ENCODE data around the gene PLCB1. TPM values are rescaled to one million over a fixed set of nuclear protein-coding genes. Genes with fewer than 3 reads are reported as not detected.

Gene PLCB1
- total and polyA plus RNA-seq, 2 of the 4 experiments (the other 2 are of a cell fraction) = 5.6 to 16.1 TPM

GRCh38 chr20:8246716-8247115 is 114.7 kb downstream of the PLCB1 start:
- H3K36me3 ChIP-seq (ENCODE audit: control insufficient read depth, insufficient read depth, low read length) = no peaks in the 10 kb centered on the region
- peaks cover 6% of the 10 kb centered on the region for H3K4me1 ChIP-seq (ENCODE audit: control insufficient read depth, insufficient read depth, low read length)
- no peak overlapping the region for H2AK9ac ChIP-seq (replicated peaks; ENCODE audit: low read depth, low read length, poor library complexity)
- H2BK5ac ChIP-seq (ENCODE audit: low read depth, low read length, poor library complexity, severe bottlenecking) = no peak overlapping the region
- H3K79me1 ChIP-seq (ENCODE audit: low read depth in 1 of 2, low read length in 2 of 2) = peaks cover 6 to 34% of the 10 kb centered on the region in 2 experiments; a peak in 2 of 4 replicates
- H4K8ac ChIP-seq (ENCODE audit: low read depth in 2 of 2, low read length in 2 of 2) = no peak overlapping the region
- H3K23ac ChIP-seq (ENCODE audit: low read depth, low read length) = no peak overlapping the region
- WGBS, 2 experiments (ENCODE audit: extremely low coverage in 2 of 2, insufficient read length in 1 of 2) = no CpG with 5 or more reads among the region's 1 CpG
- intact Hi-C loops (cut with micrococcal nuclease) = no loop called here
- DNase-seq (no peak), ATAC-seq (ENCODE audit: low read depth) (no peak)
- no peak for TF ChIP-seq BHLHE40 (IDR thresholded peaks at IDR 0.05; ENCODE audit: low read depth, low read length)
- no peak for TF ChIP-seq RAD21 (IDR thresholded peaks at IDR 0.05; ENCODE audit: low read length)
- no peak for TF ChIP-seq MAFK (IDR thresholded peaks at IDR 0.05; ENCODE audit: low read depth, low read length)
- TF ChIP-seq POLR2A (IDR thresholded peaks at IDR 0.05; ENCODE audit: low read depth, low read length) = no peak
- TF ChIP-seq CHD1 (IDR thresholded peaks at IDR 0.05; ENCODE audit: low read depth, low read length) = no peak
- no peak for TF ChIP-seq ELK1 (IDR thresholded peaks at IDR 0.05; ENCODE audit: borderline replicate concordance, low read depth, low read length)
- TF ChIP-seq, protein P1, sequence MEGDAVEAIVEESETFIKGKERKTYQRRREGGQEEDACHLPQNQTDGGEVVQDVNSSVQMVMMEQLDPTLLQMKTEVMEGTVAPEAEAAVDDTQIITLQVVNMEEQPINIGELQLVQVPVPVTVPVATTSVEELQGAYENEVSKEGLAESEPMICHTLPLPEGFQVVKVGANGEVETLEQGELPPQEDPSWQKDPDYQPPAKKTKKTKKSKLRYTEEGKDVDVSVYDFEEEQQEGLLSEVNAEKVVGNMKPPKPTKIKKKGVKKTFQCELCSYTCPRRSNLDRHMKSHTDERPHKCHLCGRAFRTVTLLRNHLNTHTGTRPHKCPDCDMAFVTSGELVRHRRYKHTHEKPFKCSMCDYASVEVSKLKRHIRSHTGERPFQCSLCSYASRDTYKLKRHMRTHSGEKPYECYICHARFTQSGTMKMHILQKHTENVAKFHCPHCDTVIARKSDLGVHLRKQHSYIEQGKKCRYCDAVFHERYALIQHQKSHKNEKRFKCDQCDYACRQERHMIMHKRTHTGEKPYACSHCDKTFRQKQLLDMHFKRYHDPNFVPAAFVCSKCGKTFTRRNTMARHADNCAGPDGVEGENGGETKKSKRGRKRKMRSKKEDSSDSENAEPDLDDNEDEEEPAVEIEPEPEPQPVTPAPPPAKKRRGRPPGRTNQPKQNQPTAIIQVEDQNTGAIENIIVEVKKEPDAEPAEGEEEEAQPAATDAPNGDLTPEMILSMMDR (conservative IDR thresholded peaks at IDR 0.05; ENCODE audit: low read depth, low read length) = no peak
- TF ChIP-seq FOS (IDR thresholded peaks at IDR 0.05; ENCODE audit: low read depth, low read length) = no peak
- no peak for TF ChIP-seq SMC3 (IDR thresholded peaks at IDR 0.05; ENCODE audit: low read depth, low read length)
- TF ChIP-seq USF2 (IDR thresholded peaks at IDR 0.05; ENCODE audit: low read depth, low read length) = no peak
- no peak for TF ChIP-seq NFE2L2 (IDR thresholded peaks at IDR 0.05; ENCODE audit: low read depth, low read length)
- TF ChIP-seq CEBPB (IDR thresholded peaks at IDR 0.05; ENCODE audit: low read depth, low read length) = no peak
- no peak for TF ChIP-seq MXI1 (IDR thresholded peaks at IDR 0.05; ENCODE audit: borderline replicate concordance, low read depth, low read length)
- TF ChIP-seq RFX5 (IDR thresholded peaks at IDR 0.05; ENCODE audit: low read depth, low read length) = no peak
- TF ChIP-seq RCOR1 (IDR thresholded peaks at IDR 0.05; ENCODE audit: insufficient replicate concordance, low read length) = no peak
- TF ChIP-seq MAZ (IDR thresholded peaks at IDR 0.05; ENCODE audit: borderline replicate concordance, low read depth, low read length) = no peak
- H4K5ac ChIP-seq (ENCODE audit: low read depth, low read length) = no peak overlapping the region
- H4K91ac ChIP-seq (ENCODE audit: insufficient read depth, low read depth, low read length) = no peak overlapping the region
- H3K27me3 ChIP-seq (ENCODE audit: control insufficient read depth, insufficient read depth, low read length) = no peaks in the 10 kb centered on the region
- H2AFZ ChIP-seq (replicated peaks; ENCODE audit: low read length, poor library complexity) = no peak overlapping the region
- no peak overlapping the region for H2BK20ac ChIP-seq (ENCODE audit: low read depth, low read length)
- H3K9ac ChIP-seq (ENCODE audit: low read depth, low read length) = no peak overlapping the region
- H3K9me3 ChIP-seq (ENCODE audit: control insufficient read depth, insufficient read depth, low read length) = no peaks in the 10 kb centered on the region
- H3K27ac ChIP-seq (ENCODE audit: insufficient read depth, low read length) = no peak overlapping the region
- POLR2A ChIA-PET (ENCODE audit: unreplicated experiment) = no interaction called here
- H2AK5ac ChIP-seq (ENCODE audit: low read depth, low read length) = no peak overlapping the region
- H2BK15ac ChIP-seq (ENCODE audit: low read depth, low read length) = no peak overlapping the region
- no peak overlapping the region for H2BK120ac ChIP-seq (ENCODE audit: low read depth, low read length)
- in situ Hi-C loops (cut with MboI; ENCODE audit: low sequenced_read_pairs) = no loop called here
- CTCF ChIA-PET = no interaction called here
- no peak overlapping the region for H3K4ac ChIP-seq (ENCODE audit: low read depth, low read length)
- dilution Hi-C loops (cut with HindIII; ENCODE audit: low sequenced_read_pairs, unreplicated experiment) = no loop called here
- BruUV-seq (replicated peaks) = no TSS peak
- H3K4me2 ChIP-seq (ENCODE audit: low read depth, low read length) = no peak overlapping the region
- H3K56ac ChIP-seq (ENCODE audit: extremely low read depth, insufficient read depth, low read length) = no peak overlapping the region
- H3K9me1 ChIP-seq (ENCODE audit: insufficient read depth, low read length) = no peaks in the 10 kb centered on the region
- no peaks in the 10 kb centered on the region for H4K20me1 ChIP-seq (ENCODE audit: insufficient read depth, low read length)
- H3K4me3 ChIP-seq (ENCODE audit: insufficient read depth, low read depth, low read length) = no peak overlapping the region
- no peak overlapping the region; the same call in 1 of the 2 replicates for H3K18ac ChIP-seq (ENCODE audit: low read depth, low read length)
- H3K14ac ChIP-seq (replicated peaks; ENCODE audit: low read depth, low read length) = no peak overlapping the region
